Bronchial epithelial cell (primary cell): ENCODE measurements around the gene DCTN5. TPM values are rescaled to one million over a fixed set of nuclear protein-coding genes. Genes with fewer than 3 reads are reported as not detected.

Experiments
- DNase-seq: peaks from one replicate; pipeline ENCODE4 v3.0.0-alpha.2; 2010; ENCODE audit warnings: low read depth
- FAIRE-seq: peaks from 2 replicates; lab custom pipeline; 2011; peaks lifted over from hg19 to GRCh38; lab: Jason Lieb, UNC
- H3K27me3 ChIP-seq: 2 replicates; pipeline ENCODE4 v1.5.1; 2011; ENCODE audit warnings: low read length; ENCODE audit not compliant: control insufficient read depth, insufficient read depth
- H3K36me3 ChIP-seq: 2 replicates; pipeline ENCODE4 v1.5.1; 2011; ENCODE audit warnings: low read length; ENCODE audit not compliant: control insufficient read depth, insufficient read depth
- H3K4me3 ChIP-seq: 2 replicates; pipeline ENCODE4 v1.5.1; 2011; ENCODE audit warnings: mild to moderate bottlenecking, low read depth, low read length, control low read depth
- CTCF ChIP-seq: IDR thresholded peaks from 2 replicates; pipeline ENCODE4 v1.5.1; 2011; ENCODE audit warnings: mild to moderate bottlenecking, moderate library complexity, low read length, control low read depth, inconsistent platforms; ENCODE audit not compliant: insufficient read depth, severe bottlenecking
- total RNA-seq: library from RNA; depleted of rRNA; stranded (reverse); fragments of >200 nt; gene quantifications from 2 replicates; pipeline ENCODE4 v1.2.1, GENCODE V29; 2014

Gene DCTN5
- total RNA-seq, 1 donor from 2014 or later, result 51.6 TPM

DNA sequence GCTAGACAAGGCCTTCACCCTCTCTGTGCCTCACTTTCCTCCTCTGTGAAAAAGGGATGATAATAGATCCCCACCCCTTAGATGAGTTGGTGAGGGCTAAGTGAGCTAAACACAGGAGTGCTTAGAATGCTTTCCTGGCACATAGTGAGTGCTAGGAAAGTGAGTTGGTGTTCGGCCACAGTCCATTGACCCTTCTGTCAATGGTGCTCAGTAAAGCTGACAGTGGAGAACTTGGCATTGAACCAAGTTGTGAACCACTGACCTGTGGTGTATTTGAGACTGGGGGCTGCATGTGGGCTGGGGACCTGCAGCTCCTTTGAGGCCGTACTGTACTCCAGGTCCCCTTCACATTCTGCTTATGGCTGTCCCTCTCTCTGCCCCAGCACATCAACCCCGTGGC lies 42.2 kb downstream of the DCTN5 start:
- DNase-seq (no peak), FAIRE-seq (no peak)
- peaks cover 24% of the 10 kb centered on the region for H3K36me3 ChIP-seq
- no peak for TF ChIP-seq CTCF
- H3K27me3 ChIP-seq, result no peaks in the 10 kb centered on the region
- no peak overlapping the region for H3K4me3 ChIP-seq

DNA sequence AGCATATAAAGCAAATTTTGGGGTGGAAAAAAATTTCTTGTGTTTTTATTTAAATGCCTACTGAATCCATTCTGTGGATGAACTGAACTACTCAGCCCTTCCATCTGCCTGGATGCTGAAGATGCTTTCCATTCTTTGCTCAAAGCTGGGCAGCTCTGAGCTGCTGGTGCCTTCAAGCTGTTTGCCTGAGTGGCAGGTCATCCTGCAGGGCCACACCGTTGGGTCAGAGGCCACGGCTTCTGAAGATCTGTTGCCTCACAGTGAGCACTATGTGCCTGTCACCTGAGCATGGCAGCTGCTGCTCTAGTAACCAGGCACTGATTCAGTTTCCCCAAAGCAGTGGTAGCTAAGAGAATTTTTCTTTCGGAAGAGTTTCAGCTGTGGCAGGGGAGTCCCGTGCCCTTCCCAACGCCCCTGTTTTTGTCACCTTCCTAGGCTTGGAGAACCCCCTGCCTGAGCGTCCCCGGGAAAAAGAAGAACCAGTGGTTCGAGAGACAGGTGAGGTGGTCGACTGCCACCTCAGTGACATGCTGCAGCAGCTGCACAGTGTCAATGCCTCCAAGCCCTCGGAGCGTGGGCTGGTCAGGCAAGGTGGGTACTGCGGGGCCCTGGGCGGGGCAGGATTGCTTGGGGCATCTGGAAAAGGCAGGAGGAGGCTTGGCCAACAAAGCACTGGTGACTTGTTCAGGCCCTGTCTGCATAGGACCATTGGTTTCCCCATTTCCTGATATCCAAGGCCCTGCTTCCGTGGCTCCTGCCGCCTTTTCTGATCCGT lies 46.0 kb downstream of the DCTN5 start:
- TF ChIP-seq CTCF, result no peak
- FAIRE-seq, result no peak
- no peaks in the 10 kb centered on the region for H3K27me3 ChIP-seq
- no peak for DNase-seq
- peaks cover 36% of the 10 kb centered on the region for H3K36me3 ChIP-seq
- no peak overlapping the region for H3K4me3 ChIP-seq

DNA sequence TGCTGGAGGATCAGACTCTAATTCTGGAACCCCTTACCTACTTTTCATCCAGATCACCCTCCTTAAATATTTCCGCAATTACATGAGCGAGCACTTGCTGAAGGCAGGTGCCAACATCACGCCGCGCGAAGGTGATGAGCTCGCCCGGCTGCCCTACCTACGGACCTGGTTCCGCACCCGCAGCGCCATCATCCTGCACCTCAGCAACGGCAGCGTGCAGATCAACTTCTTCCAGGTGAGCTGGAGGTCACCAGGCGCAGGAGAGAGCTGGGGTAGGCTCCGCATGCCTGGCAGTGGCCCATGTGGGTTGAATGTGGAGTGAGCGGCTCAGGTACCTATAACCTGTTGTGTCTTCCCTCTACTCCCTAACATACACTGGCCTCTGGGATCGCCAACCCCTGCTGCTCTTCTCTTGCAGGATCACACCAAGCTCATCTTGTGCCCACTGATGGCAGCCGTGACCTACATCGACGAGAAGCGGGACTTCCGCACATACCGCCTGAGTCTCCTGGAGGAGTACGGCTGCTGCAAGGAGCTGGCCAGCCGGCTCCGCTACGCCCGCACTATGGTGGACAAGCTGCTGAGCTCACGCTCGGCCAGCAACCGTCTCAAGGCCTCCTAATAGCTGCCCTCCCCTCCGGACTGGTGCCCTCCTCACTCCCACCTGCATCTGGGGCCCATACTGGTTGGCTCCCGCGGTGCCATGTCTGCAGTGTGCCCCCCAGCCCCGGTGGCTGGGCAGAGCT lies 48.3 kb downstream of the DCTN5 start:
- no peak for FAIRE-seq
- peaks cover 28% of the 10 kb centered on the region for H3K36me3 ChIP-seq

DNA sequence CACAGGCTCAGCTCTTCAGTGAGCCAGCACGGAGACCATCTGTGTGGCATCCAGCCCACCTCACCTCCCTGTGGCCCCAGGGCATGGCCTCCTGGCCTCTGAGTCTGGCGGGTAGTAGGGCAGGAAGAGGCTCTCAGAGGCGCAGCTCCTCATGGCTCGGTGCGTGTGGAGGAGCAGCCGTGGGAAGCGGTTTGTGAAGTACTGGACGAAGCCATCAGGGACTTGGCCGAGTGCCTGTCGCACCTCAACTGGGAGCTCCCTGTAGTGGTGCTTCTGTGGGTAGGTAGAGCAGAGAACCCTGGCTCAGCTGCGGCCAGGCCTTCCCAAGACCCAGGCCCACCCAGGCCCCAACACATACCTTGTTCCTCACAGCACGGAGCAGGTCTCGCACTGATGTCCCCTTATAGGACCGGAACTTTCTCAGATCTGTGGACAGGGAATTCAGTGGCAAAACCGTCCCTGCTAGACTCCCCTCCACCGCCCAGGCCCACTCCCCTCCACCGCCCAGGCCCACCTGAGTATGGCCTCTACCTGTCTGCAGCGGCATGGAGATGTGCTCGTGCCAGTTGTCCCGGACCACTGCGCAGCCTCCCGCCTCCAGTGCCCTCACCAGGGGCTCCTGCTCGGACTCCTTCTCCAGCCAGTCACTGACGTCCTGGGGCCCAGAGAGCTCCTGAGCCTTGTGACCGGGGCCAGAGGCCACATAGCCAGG lies 49.7 kb downstream of the DCTN5 start:
- DNase-seq (no peak), FAIRE-seq (no peak)
- TF ChIP-seq CTCF, result no peak
- no peaks in the 10 kb centered on the region for H3K27me3 ChIP-seq
- no peak overlapping the region for H3K4me3 ChIP-seq
- peaks cover 26% of the 10 kb centered on the region for H3K36me3 ChIP-seq

More for the DNA sequence above, 48.3 kb downstream of the DCTN5 start:
- H3K4me3 ChIP-seq, result no peak overlapping the region
- TF ChIP-seq CTCF, result no peak
- H3K27me3 ChIP-seq, result no peaks in the 10 kb centered on the region
- no peak for DNase-seq

DNA sequence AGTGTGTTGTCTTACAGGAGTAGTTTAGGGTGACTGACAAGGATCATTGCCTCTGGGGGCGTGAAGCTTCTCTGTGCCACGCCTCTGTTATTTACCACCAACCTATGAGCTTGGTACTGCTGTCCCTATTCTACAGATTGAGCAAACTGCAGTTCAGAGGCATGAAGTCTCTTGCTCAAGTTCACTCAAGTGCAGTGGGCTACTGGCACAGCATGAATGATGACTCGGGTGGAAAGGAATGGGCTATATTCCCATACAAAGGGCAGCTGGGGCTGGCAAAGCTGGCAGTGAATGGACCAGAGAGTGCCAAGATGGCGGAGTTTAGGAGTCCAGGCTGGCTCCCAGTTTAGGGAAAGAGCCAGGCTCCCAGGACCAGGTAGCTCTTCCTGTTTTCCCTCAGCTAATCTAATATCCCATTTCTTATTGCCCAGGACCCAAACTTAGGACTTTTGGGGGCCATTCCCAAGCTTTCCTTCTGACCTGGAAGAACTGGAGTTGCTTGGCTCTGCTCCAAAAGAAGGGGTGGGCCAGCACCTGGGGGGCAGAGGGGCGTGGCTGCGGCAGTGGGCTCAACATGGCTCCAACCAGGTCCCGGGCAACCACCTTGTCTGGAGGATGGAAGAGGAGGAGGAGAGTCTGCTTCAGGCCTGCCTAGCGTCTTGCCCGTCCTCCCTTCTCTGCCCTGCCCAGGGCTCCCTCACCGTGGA lies 50.4 kb downstream of the DCTN5 start:
- peaks cover 26% of the 10 kb centered on the region for H3K36me3 ChIP-seq
- DNase-seq, result peak; percentile 34
- H3K27me3 ChIP-seq, result no peaks in the 10 kb centered on the region
- no peak for FAIRE-seq
- no peak for TF ChIP-seq CTCF
- H3K4me3 ChIP-seq, result no peak overlapping the region
